ENCODE measurements around the gene NEK8.
"Not testable (repeated sequence)": the region's sequence is repeated elsewhere in the genome, so short reads cannot be mapped to it uniquely, and the experiment has no call there.

NEK8 gene

GRCh38 chr17:28735242-28735722 is 6.7 kb downstream of the NEK8 start:
- no peak for DNase-seq (ENCODE audit: low spot score)
- in situ Hi-C loops (cut with MboI; ENCODE audit: low pct_unique_long_range_greater_than_20kb, low sequenced_read_pairs, unreplicated experiment): no loop called here
- no peak for TF ChIP-seq CTCF (IDR thresholded peaks at IDR 0.05; ENCODE audit: extremely low read depth, insufficient read depth, missing control alignments)

GRCh38 chr17:28735913-28736769 is 7.6 kb downstream of the NEK8 start:
- in situ Hi-C loops (cut with MboI; ENCODE audit: low pct_unique_long_range_greater_than_20kb, low sequenced_read_pairs, unreplicated experiment); DNase-seq (ENCODE audit: low spot score): not testable (repeated sequence)

- TF ChIP-seq CTCF (IDR thresholded peaks at IDR 0.05; ENCODE audit: extremely low read depth, insufficient read depth, missing control alignments): no peak
- in situ Hi-C loops (cut with MboI; ENCODE audit: low pct_unique_long_range_greater_than_20kb, low sequenced_read_pairs, unreplicated experiment): no loop called here
- no peak for DNase-seq (ENCODE audit: low spot score)
Measured at GRCh38 chr17:28737316-28737715, 8.7 kb downstream of the NEK8 start.

- TF ChIP-seq CTCF (IDR thresholded peaks at IDR 0.05; ENCODE audit: extremely low read depth, insufficient read depth, missing control alignments): no peak
- in situ Hi-C loops (cut with MboI; ENCODE audit: low pct_unique_long_range_greater_than_20kb, low sequenced_read_pairs, unreplicated experiment): no loop called here
- peak; percentile 86 for DNase-seq (ENCODE audit: low spot score)
Measured at GRCh38 chr17:28737770-28738679, 9.4 kb downstream of the NEK8 start.

GRCh38 chr17:28738680-28739384 is 10.2 kb downstream of the NEK8 start:
- DNase-seq (ENCODE audit: low spot score): peak; percentile 62
- no peak for TF ChIP-seq CTCF (IDR thresholded peaks at IDR 0.05; ENCODE audit: extremely low read depth, insufficient read depth, missing control alignments)
- in situ Hi-C loops (cut with MboI; ENCODE audit: low pct_unique_long_range_greater_than_20kb, low sequenced_read_pairs, unreplicated experiment): no loop called here

- no peak for DNase-seq (ENCODE audit: low spot score)
- in situ Hi-C loops (cut with MboI; ENCODE audit: low pct_unique_long_range_greater_than_20kb, low sequenced_read_pairs, unreplicated experiment): no loop called here
- TF ChIP-seq CTCF (IDR thresholded peaks at IDR 0.05; ENCODE audit: extremely low read depth, insufficient read depth, missing control alignments): no peak
Measured at GRCh38 chr17:28740406-28741357, 12.1 kb downstream of the NEK8 start.
